Keratinocyte (primary cell): ENCODE results near the gene ZNRF1. TPM values are rescaled to one million over a fixed set of nuclear protein-coding genes. Genes with fewer than 3 reads are reported as not detected.
"Not testable (repeated sequence)": the region's sequence is repeated elsewhere in the genome, so short reads cannot be mapped to it uniquely, and the experiment has no call there.

Experiments used
- DNase-seq: peaks from one replicate; pipeline ENCODE4 v3.0.0-alpha.2; 2011; ENCODE audit warnings: low read depth, missing footprints, low spot score
- FAIRE-seq: peaks from 2 replicates; lab custom pipeline; 2011; peaks lifted over from hg19 to GRCh38; lab: Jason Lieb, UNC
- H2AFZ ChIP-seq: 2 replicates; pipeline ENCODE4 v1.6.0; 2012; ENCODE audit warnings: low read length, control low read depth, inconsistent platforms; ENCODE audit not compliant: control insufficient read depth
- H3K27ac ChIP-seq: 2 replicates; pipeline ENCODE4 v1.5.1; 2011; ENCODE audit warnings: low read length; ENCODE audit not compliant: control insufficient read depth, insufficient read depth
- H3K27me3 ChIP-seq: 3 replicates; pipeline ENCODE4 v1.6.0; 2011; ENCODE audit warnings: low read length; ENCODE audit not compliant: control insufficient read depth, insufficient read depth; ENCODE audit errors: extremely low read depth
- H3K36me3 ChIP-seq, 2 experiments: 2 replicates in 1 of 2; 3 replicates in 1 of 2; pipeline ENCODE4 v1.5.1; 2011; ENCODE audit warnings: low read length in 2 of 2, mild to moderate bottlenecking in 1 of 2; ENCODE audit not compliant: control insufficient read depth in 2 of 2, insufficient read depth in 2 of 2; ENCODE audit errors: extremely low read depth in 1 of 2
- H3K4me1 ChIP-seq: 3 replicates; pipeline ENCODE4 v1.5.1; 2011; ENCODE audit warnings: low read length; ENCODE audit not compliant: control insufficient read depth, insufficient read depth; ENCODE audit errors: extremely low read depth
- H3K4me2 ChIP-seq: 3 replicates; pipeline ENCODE4 v1.6.0; 2011; ENCODE audit warnings: low read depth, low read length; ENCODE audit not compliant: control insufficient read depth, insufficient read depth; ENCODE audit errors: extremely low read depth
- H3K4me3 ChIP-seq, 3 experiments: fragments of 200-600 bp in 1 of 3; sonication (generic) in 1 of 3; 2 replicates in 2 of 3; 3 replicates in 1 of 3; pipeline ENCODE4 v1.5.1; 2011 to 2016; ENCODE audit warnings: low read length in 3 of 3, mild to moderate bottlenecking in 3 of 3, control low read depth in 2 of 3, inconsistent platforms in 1 of 3, low read depth in 1 of 3, mixed read lengths in 1 of 3, mixed run types in 1 of 3, moderate library complexity in 1 of 3; ENCODE audit not compliant: control insufficient read depth in 2 of 3, insufficient read depth in 2 of 3; ENCODE audit errors: extremely low read depth in 1 of 3
- H3K79me2 ChIP-seq: 2 replicates; pipeline ENCODE4 v1.6.0; 2012; ENCODE audit warnings: low read length; ENCODE audit not compliant: control insufficient read depth, insufficient read depth
- H3K9ac ChIP-seq: 3 replicates; pipeline ENCODE4 v1.6.0; 2011; ENCODE audit warnings: low read length; ENCODE audit not compliant: control insufficient read depth, insufficient read depth; ENCODE audit errors: extremely low read depth
- H3K9me1 ChIP-seq: 3 replicates; pipeline ENCODE4 v1.6.0; 2011; ENCODE audit warnings: low read length; ENCODE audit not compliant: control insufficient read depth, insufficient read depth; ENCODE audit errors: extremely low read depth
- H3K9me3 ChIP-seq: 2 replicates; pipeline ENCODE4 v1.5.1; 2012; ENCODE audit warnings: low read depth, low read length; ENCODE audit not compliant: control insufficient read depth
- H4K20me1 ChIP-seq: 3 replicates; pipeline ENCODE4 v1.6.0; 2011; ENCODE audit warnings: low read length; ENCODE audit not compliant: control insufficient read depth, insufficient read depth; ENCODE audit errors: extremely low read depth
- CTCF ChIP-seq, 3 experiments: IDR thresholded peaks in 1 of 3; conservative IDR thresholded peaks in 1 of 3; optimal IDR thresholded peaks in 1 of 3; 2 replicates in 2 of 3; 3 replicates in 1 of 3; pipeline versions ENCODE3 to v1.5.1; 2011; ENCODE audit warnings: low read length in 3 of 3, mild to moderate bottlenecking in 3 of 3, moderate library complexity in 2 of 3, control low read depth in 1 of 3, inconsistent platforms in 1 of 3; ENCODE audit not compliant: insufficient read depth in 2 of 3; ENCODE audit errors: extremely low read depth in 1 of 3
- EZH2 ChIP-seq: IDR thresholded peaks from one replicate; pipeline ENCODE4 v1.6.1; 2012; ENCODE audit warnings: inconsistent platforms, mild to moderate bottlenecking, low read length, moderate library complexity
- dilution Hi-C: fragments of 300-500 bp; cut with MboI; formaldehyde crosslinking; loops from one replicate; pipeline ENCODE4 v1.7.0; 2020; ENCODE audit warnings: low sequenced_read_pairs; ENCODE audit not compliant: extremely low pct_ligation_motif_present
- polyA plus RNA-seq, 5 experiments: library from polyadenylated mRNA; depleted of rRNA in 3 of 5; stranded (reverse) in 3 of 5; stranded (forward) in 1 of 5; unstranded in 1 of 5; fragments of >200 nt; gene quantifications; 1 replicate in 1 of 5; 2 replicates in 3 of 5; 3 replicates in 1 of 5; pipeline versions ENCODE4 v1.2.1 to v1.2.3, GENCODE V29; 2011 to 2012; ENCODE audit warnings: missing spikeins in 2 of 5, low read depth in 1 of 5, low replicate concordance in 1 of 5

ZNRF1 gene
- polyA plus RNA-seq, 1 donor (not counting 4 experiments of a cell fraction or from before 2014, with no cell fraction given), result 19.1 TPM

DNA sequence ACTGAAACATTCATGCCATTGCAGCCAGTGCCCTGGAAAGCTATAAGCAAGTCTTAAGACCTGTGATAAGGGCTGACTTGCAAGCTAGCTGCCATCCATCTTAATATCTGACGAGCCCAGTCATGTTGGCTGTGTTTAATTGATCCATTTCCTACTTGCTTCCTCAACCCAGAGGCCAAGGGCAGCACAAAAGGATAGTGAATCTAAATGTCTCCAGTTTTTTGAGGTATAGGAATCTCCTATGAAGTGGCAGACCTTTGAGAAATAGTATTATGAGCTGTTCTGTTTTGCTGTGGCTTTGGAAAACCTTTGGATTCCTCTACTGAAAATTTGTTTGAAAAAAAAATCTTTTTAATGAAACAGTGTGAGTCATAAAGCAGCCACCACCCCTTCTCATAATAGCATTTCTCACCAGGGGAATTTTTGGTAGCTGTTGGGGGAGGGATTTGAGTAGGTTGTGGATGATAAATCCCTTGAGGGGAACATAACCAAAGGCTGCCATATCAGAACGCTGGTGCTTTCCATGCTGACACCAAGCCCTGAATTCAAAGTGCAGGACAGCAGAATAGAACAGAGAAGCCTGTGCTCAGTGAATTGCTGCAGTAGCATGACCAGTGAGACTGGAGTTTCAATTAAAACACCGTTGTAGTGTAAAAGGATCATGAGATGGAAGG lies 12.9 kb downstream of the ZNRF1 start:
- FAIRE-seq, result peak; percentile 56
- peak overlapping the region; percentile 92 for H3K4me2 ChIP-seq
- H3K4me1 ChIP-seq, result peaks cover 28% of the 10 kb centered on the region
- peak overlapping the region; percentile 68 for H3K9ac ChIP-seq
- dilution Hi-C loops, result no loop called here
- no peak for TF ChIP-seq EZH2
- no peak for TF ChIP-seq CTCF (optimal IDR thresholded peaks at IDR 0.05 in 1 of 3, IDR thresholded peaks at IDR 0.05 in 1 of 3, conservative IDR thresholded peaks at IDR 0.05 in 1 of 3; ENCODE audit: extremely low read depth in 1 of 3, insufficient read depth in 2 of 3, low read length in 3 of 3)
- no peaks in the 10 kb centered on the region for H3K9me1 ChIP-seq
- H3K36me3 ChIP-seq, result no peaks in the 10 kb centered on the region
- no peaks in the 10 kb centered on the region for H4K20me1 ChIP-seq
- DNase-seq, result peak; percentile 41
- no peaks in the 10 kb centered on the region for H3K27me3 ChIP-seq
- H3K4me3 ChIP-seq, result peak overlapping the region in 2 of 3 experiments; percentile 40 to 55
- H3K79me2 ChIP-seq, result peaks cover 77% of the 10 kb centered on the region
- H2AFZ ChIP-seq, result peak overlapping the region; percentile 65
- peak overlapping the region; percentile 98 for H3K27ac ChIP-seq
- no peaks in the 10 kb centered on the region for H3K9me3 ChIP-seq

GRCh38 chr16:75012380-75013081 lies 13.7 kb downstream of the ZNRF1 start:
- Histone ChIP-seq H2AFZ (peak overlapping the region; percentile 65), H3K9ac (peak overlapping the region; percentile 68), H3K9me1 (no peaks in the 10 kb centered on the region), H3K36me3 (no peaks in the 10 kb centered on the region), H4K20me1 (no peaks in the 10 kb centered on the region), H3K79me2 (peaks cover 74% of the 10 kb centered on the region), H3K27me3 (no peaks in the 10 kb centered on the region), H3K9me3 (no peaks in the 10 kb centered on the region), H3K4me2 (peak overlapping the region; percentile 92), H3K4me3 (peak overlapping the region in 2 of 3 experiments; percentile 40 to 55), H3K27ac (peak overlapping the region; percentile 98), H3K4me1 (peaks cover 28% of the 10 kb centered on the region)
- no peak for DNase-seq
- TF ChIP-seq EZH2 (no peak), CTCF (optimal IDR thresholded peaks at IDR 0.05 in 1 of 3, IDR thresholded peaks at IDR 0.05 in 1 of 3, conservative IDR thresholded peaks at IDR 0.05 in 1 of 3; ENCODE audit: extremely low read depth in 1 of 3, insufficient read depth in 2 of 3, low read length in 3 of 3) (no peak)
- FAIRE-seq, result no peak
- dilution Hi-C loops, result no loop called here

- H3K9me3 ChIP-seq, H3K4me3 ChIP-seq, DNase-seq, FAIRE-seq, dilution Hi-C loops, H4K20me1 ChIP-seq, H3K9me1 ChIP-seq, H3K9ac ChIP-seq, H3K36me3 ChIP-seq, H3K27me3 ChIP-seq: not testable (repeated sequence)
- Histone ChIP-seq H3K79me2 (peaks cover 72% of the 10 kb centered on the region), H3K4me2 (peak overlapping the region; percentile 92), H3K4me1 (peaks cover 28% of the 10 kb centered on the region), H3K27ac (peak overlapping the region; percentile 98), H2AFZ (peak overlapping the region; percentile 42)
These were observed 14.3 kb downstream of the ZNRF1 start for GRCh38 chr16:75013123-75013522.
